GM18858 (cell line): ENCODE results near the gene PGS1.

Source experiments
- ATAC-seq: cut with Tn5 transposase; IDR thresholded peaks from one replicate; pipeline ENCODE4 v1.9.1; 2021; ENCODE audit not compliant: unreplicated experiment

The PGS1 gene

DNA sequence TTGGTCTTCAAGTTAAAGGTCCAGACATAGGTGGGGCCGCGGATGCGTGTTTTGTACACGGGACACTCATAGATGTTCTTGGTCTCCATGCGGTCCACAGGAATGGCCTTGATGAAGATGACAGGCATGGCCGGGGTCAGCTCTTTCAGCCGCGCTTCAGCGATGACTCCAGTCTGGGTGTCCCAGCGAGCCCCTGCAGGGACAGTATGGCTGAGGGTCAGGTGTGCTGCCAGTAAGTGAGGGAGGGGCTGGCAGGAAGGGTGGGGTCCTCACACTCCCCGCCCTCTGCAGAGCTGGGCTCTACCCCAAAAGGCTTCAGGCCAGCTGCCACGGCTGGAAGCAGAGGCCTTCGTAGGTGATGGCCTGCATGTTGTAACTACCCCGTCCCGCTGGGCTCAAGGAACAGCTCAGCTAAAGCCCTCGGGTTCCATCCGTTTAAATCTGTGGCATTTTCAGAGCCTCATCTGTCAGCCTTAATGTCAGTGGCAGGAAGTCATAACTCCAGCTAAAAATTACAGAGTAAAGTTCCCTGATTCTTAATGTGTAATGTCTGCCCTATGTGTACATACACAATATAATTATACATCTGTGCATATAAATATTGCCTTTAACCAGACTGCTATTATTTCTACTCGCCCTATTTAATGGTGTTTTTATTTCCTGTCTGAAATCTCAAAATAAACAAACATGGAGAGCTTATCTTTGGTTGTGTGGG is 45.7 kb downstream of the PGS1 start:
- ATAC-seq: no peak

DNA sequence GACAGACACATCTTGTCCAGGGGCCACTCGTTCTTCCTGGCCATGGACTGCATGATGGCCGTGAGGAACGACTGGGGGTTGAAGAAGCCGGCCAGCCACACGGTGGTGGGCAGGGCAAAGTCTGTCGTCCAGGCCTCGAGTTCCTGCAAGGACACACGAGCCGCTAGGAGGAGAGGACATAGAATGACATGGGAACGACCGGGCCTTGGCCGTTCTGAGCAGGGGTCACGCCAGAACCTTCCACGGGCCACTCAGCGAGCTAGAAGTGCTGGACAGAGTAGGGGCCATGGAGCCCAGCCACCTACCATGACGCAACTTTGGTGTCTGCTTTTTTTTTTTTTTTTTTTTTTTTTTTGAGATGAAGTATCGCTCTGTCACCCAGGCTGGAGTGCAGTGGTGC is 47.0 kb downstream of the PGS1 start:
- ATAC-seq: no peak

DNA sequence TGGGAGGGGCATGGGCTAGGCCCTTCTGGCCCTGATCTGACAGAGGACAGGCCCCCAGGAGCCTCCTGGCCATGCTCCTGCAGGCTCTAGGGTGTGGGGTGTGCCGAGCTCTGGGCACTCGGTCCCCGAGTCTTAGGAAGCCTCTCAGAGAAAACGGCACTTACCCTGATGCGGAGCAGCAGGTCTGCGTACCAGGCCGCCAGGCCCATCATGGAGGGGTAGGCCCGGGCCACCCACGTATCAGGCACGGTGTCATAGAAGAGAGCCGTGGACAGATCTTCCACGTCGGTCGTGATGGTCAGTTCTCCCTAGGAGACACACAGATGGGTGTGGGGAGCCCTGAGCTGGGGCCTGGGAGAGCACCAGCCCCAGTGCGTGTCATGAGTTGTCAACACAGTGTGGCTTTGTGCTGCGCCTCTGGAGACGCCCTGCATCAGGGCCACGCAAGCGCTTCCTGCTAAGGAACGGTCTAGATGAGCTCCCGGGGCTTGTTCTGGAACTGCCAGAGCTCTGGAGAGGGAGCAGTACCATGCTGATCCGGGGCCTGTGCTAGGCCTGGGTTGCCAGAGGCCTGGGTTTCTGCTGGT is 47.9 kb downstream of the PGS1 start:
- no peak for ATAC-seq

DNA sequence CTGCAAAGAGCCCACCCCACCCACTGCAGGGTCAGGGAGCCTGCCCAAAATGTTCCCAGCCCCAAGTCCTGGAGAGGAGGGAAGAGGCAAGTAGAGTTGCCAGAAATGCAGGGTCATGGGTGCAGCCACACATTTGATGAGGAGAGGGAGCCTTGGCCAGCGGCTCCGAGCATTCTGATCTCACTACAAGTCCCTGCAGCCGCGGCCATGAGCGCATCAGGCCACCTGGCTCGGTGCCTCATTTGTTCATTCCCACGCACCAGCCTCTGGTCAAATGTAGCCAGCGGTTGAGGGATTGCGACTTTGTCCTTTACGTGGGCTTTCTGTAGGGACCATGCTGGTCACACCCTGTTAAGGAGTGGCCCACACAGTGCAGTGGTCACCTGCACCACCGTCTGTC is 48.7 kb downstream of the PGS1 start:
- ATAC-seq: no peak

DNA sequence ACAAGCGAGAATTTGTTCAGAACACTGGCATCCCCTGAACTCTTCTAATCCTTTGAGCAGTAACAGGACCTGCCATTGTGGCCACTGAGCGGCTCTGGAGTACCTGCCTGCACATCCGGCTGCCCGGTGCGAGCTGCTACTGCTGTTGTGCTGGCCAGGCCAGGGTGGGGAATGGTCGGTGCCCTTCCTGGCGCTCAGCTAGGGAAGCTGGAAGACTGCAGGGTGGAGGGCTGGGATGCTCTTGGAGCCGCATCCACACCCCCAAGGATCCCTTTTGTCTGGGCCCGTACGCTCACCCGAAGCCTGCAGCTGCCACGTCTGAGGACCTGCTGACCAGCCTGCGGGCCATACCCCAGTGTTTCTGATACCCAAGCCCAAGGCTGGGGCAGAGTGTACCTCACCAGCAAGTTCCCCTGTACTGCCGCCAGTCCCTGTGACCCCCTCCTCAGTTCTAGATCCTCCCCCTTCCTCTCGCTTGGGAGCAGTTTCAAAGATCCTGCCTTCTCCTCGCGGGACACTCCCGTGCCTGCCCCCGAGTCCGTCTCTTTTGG is 49.7 kb downstream of the PGS1 start:
- ATAC-seq: no peak

DNA sequence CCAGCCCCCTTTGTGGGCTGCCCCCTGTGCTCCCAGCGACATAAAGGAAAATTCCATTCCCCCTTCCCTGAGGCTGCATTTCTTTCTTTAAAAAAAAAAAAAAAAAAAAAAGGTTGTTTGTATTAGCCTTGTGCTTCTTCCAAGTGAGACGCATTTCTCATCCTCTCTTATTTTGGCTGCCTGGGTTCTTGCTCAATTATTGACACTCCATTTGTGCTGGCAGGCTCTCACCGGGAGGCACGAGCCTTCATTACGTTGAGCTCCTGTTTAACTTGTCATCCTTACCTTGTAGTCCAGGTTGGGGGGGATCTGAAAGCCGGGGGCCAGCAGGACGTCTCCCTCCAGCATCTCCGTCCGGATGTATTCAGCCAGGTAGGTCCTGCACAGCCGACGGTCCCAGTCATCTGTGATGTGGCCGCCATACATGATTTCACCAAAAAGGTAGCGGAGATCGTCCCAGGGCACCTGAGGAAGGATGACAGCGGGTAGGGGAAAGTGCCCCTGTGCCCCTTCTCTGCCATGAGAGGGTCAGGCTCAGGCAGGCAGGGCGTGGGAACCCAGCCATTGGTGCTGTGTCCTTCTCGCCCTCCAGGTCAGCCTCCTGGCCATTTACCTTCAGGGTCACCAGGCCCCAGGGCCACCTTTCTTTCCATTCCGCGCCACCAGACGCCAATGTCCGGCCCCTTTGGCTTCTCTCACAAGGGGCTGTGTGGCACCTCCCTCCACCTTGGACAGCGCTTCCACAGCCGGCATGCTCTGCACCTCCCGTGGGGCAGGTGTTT is 50.6 kb downstream of the PGS1 start:
- no peak for ATAC-seq

DNA sequence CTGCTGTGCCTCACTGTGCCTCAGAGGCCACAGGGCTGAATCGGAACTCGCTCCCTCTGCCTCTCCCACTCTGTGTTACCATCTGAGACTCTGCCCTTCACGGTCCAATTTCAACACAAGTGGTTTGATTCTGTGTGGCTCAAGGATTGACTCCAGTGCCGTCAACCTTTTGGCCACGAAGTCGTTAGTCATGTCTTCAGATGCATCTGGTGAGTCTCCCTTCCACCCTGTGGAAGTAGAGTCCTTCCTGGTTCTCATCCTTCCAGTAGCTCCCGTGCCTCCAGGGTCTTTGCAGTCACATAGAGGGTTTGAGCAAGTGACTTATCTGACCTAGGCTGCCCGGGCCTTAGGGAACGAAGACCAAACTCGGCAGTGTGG is 51.2 kb downstream of the PGS1 start:
- no peak for ATAC-seq

DNA sequence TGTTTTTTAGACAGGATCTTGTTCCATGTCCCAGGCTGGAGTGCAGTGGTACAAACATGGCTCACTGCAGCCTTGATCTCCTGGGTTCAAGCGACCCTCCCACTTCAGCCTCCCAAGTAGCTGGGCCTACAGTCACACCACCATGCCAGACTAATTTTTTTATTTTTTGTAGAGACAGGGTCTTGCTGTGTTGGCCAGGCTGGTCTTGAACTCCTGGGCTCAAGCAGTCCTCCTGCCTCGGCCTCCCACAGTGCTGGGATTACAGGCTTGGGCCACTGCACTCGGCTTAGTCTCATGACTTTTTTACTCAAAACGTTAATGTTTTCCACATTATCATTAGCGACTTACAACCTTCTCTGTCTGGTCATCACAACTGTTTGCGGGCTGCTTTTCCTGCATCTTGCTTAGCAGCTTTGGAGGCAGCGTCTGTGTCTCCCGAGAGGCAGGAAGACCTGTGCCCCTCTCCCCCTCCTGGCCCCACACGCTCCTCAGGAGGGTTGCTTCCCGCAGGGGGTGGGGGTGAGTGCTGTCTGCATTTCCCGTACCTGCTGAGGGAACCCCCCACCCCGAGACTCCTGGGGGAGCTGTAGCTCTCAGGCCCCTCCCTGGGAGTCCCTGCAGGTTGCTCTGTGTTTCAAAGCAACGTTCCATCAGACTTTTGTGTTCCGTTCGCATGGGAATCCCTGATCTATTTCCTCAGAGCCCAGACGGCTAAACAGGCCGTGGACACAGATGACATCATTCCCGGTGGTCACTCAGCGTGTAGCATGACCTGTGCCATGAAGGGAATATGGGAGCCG is 52.6 kb downstream of the PGS1 start:
- no peak for ATAC-seq

DNA sequence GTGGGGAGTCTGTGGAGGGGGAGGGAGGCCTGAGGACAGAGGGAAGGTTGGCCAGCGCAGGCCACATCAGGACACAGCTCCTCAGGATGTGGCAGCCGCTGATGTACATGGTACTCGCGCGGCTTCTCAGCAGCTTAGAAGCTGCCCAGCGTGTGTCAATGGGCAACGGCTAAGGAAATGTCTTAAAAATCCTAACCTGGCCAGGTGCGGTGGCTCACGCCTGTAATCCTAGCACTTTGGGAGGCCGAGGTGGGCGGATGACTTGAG is 53.2 kb downstream of the PGS1 start:
- ATAC-seq: no peak

DNA sequence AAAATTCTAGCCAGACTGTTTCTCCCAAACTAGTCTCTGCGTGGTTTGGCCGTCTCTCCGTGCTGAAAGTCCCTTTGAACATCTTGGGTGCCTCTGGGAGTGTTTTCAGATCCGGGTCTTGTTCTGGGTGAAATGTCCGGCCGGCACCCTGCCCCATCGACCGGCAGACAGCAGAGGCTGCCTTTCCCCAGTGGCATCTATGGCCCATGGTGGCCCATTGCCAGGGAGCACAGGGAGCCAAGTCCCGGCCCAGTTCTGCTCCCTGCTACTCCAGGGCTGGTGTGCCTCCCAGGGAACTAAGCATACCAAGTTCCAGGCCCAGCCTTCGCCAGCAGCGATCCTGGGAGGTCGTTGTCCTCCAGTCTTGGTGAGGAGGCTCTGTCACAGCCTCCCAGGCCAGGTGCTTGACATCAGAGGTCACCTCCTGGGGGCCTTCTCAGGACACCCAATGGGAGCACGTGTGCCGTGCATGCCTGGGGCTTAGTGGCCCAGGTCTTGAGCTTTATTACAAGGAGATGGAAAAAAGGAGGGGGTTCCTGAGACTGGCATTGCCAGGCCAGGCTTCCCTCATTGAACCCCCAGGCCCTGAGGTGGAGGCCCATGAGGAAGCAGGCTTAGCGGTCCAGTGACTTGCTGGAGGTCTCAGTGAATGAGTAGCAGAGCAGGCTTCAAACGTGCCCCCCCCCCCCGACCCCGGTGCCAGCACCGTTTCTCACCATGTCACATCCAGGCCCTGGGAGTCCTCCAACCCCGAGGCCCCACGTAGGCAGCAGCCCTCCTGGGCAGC is 54.0 kb downstream of the PGS1 start:
- ATAC-seq: no peak

DNA sequence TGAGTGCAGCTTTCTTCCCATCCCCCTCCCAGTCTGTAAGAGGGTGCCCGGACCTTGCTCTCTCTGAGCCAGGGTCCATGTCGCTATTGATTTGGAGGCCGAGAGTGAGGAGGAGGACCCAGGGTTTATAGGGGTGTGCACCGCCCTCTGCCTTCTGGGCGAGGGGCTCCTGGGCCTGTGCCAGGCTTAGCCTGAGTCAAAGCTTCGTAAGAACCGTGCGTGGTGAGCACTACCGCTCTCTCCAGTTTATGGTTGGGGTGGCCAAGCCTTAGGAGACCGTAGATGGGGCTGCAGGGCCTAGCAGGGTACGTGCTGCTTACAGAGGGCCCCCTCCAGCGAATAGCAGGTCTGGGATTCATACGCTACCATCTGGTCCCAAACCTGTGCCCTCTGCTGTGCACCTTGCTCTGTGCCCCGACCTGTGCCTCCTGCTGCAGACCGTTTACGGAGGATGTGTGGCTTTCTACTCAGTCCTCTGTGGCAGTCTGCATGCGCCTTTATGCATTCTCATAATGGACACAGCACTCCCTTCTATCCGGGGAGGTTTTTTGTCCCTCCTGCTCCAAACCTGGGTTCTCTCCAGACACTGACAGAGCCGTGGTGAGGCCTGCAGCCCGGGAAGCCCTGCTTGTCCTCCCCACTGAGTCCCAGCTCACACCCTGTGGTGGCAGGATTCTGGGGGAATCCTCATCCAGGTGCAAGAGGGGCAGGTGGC is 54.7 kb downstream of the PGS1 start:
- no peak for ATAC-seq

DNA sequence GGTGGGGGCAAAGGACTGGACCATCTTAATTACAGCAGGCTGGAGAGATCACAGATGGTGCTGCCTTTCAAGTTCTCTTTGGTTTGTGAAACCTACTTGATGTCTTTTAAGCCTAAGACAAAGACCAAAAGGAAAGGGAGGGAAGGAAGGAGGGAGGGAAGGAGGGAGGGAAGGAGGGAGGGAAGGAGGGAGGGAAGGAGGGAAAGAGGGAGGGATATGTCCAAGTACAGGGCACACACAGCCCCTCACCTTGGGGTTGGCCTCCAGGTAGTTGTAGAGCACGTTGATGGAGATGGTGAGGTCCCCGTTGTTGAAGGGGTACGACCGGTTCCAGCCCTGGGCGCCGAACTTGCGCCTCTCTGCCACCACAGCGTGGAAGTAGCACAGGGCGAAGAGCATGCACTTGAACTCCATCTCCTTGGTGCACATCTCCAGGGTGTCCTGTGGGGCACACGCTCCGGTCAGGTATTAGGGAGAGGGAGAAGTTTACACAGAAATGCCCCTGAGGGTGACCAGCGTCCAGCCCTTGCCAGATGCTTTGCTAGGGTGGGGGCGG is 55.4 kb downstream of the PGS1 start:
- no peak for ATAC-seq

DNA sequence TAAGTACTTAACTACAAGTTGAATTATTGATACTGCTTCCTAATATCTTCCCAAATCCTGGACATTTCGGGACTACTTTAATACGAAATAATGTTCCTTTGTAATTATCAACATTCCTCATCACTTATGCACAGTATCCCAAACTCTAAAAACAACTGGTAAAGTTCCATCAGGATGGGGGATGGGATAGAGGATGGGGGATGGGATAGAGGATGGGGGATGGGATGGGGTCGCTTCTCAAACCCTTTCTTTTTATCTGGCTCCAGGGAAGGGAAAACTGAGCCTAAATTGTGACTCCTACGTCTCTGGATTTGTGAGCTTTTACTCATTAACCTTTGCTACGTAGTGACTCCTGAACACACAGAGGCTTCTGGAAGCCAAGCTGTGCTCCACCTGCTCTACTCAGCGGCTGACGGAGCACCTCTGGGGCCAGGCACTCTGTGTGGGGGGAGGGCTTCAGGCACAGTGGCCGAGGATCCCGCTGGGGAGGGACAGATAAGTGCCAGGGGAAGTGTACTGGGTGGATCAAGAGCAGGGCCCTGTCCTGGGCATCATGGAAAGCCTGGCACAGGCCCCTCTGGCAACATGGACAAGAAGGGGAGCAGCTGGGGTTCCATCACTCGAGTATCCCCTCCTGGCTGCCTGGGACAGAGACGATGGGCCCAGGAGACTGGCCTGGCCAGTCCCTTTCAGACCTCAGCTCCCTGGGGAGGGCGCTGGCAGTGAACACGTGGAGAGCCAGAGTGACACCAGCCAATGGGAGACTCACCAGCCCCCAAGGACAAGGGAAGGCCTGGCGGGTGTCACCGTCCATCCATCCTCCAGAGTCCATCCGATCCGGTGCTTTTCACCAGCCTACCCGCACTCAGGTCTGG is 56.2 kb downstream of the PGS1 start:
- ATAC-seq: no peak

DNA sequence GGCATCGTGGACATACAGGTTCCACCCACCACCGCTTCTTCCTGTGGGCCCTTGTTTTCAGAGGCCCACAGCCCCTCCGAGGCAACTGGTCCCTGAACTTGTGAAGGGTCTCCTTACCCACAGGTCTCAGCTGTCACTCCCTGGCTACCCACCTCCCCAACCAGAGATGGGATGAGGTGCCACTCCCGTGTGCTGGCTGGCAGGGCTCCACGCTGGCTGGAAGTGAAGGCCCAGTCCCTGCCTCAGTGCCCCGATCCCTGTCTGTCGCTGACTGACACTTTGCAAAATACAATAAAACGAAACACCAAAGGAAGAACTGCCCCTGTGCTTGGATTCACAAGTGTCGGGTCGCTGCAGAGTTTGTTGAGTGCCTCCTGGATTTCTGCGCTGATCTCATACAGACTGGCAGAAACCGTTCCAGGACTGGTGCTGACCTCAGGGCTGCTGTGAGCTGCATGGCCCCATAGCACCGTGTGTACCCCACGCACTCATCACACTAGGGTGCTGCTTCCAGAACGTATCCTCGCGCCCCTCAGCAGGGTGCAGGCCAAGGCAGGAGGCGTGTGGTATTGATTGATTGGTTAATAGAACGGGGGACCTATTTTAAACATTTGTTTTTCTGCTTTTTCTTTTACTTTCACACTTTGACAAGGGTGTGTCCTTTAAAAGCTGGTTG is 57.0 kb downstream of the PGS1 start:
- ATAC-seq: no peak

DNA sequence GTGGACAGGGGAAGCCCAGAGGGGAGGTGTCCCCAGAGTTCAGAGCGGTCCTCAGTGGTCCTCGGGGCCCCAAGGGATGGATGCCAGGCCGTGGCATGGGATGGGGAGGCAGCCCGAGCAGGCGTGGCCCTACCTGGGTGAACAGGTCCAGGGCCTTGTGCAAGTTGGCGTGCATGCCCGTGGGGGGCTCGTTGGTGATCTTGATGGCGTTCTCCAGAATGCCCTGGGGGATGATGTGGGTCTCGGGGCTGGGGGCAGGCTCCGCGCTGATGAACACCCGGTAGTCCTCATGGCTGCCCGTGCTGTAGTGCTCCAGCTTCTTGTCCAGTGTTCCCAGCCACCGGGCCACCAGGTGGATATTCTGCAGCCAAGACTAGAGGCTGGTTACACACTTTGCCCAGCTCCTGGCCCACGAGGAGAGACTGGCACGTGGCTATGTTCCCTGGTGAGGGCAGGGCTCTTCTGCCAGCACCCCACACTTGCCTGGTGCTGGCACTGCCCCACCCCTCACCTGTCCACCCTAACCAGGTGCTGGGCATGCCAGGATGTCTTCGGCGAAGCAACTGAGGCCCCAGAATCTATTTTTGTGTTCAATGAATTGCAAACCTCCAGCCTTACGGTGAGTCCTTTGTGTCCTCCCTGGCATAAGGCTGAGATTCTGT is 59.2 kb downstream of the PGS1 start:
- no peak for ATAC-seq

DNA sequence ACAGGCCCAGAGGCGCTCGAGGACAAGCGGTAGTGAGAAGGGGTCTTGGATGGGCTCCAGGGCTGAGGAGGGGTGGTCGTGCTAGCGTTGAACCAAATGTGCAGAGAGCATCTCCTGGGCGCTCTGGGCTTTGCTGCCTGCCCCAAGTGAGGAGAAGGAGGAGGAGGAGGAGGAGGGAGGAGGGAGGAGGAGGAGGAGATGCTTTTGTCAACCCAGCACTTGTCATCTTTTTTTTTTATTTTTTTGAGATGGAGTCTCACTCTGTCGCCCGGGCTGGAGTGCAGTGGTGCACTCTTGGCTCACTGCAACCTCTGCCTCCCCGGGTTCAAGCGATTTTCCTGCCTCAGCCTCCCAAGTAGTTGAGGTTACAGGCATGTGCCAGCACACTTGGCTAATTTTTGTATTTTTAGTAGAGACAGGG is 59.8 kb downstream of the PGS1 start:
- ATAC-seq: no peak

DNA sequence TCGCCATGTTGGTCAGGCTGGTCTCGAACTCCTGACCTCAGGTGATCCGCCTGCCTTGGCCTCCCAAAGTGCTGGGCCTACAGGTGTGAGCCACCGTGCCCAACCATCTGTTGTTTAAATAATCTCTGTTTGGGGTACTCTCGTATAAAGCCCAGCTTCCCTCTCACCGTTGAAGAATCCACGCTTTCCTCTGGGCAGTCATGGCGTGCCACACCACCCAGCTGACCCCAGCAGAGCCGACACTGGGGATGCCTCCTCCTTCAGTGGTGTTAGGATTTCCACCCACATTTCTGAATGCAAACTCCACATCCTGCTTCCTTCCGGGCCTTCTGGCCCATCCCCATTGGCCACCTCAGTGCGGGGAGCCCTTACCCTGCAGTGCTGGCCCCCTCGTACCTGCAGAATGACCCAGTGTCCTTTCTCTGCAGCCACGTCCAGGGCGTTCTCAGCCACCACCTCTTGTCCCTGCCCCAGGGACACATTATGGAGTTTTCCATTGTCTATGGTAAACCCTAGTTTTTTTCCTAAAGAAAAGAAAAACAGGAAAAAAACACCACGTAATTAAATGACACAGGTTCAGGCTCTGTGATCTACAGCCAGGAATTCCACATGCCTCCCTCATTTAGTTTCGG is 60.4 kb downstream of the PGS1 start:
- ATAC-seq: no peak
